ENCODE data around the gene ANAPC16. TPM values are rescaled to one million over a fixed set of nuclear protein-coding genes. Genes with fewer than 3 reads are reported as not detected.
"Not testable (repeated sequence)": the region's sequence is repeated elsewhere in the genome, so short reads cannot be mapped to it uniquely, and the experiment has no call there.

ANAPC16 gene
- total RNA-seq, 1 experiment from 2014 or later, result 27.2 TPM

- DNase-seq (ENCODE audit: low read depth), result peak; percentile 35
Observed at GRCh38 chr10:72243822-72244437, 28.1 kb downstream of the ANAPC16 start.

DNA sequence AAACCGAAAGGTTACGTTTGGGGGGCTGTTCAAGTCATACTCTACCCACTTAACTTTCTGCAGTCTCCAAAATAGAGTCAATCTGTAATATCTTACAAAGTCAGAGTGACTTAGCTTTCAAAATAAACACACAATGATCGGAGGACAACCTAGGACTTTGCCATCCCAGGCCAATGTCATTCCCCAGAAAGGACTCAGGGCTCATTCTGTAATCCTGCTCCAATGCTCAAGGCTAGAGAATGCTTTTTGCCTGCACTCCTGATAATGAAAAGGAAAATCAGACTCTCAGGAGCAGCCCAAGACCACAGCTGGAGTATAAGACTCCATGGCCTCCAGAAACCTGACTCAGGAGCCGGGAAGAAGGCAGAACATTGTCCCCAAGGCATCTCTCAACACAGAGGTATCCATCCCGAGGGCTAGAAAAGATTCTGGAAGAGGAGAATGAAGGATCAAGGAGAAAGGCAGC lies 28.8 kb downstream of the ANAPC16 start:
- DNase-seq (ENCODE audit: low read depth), result no peak

DNA sequence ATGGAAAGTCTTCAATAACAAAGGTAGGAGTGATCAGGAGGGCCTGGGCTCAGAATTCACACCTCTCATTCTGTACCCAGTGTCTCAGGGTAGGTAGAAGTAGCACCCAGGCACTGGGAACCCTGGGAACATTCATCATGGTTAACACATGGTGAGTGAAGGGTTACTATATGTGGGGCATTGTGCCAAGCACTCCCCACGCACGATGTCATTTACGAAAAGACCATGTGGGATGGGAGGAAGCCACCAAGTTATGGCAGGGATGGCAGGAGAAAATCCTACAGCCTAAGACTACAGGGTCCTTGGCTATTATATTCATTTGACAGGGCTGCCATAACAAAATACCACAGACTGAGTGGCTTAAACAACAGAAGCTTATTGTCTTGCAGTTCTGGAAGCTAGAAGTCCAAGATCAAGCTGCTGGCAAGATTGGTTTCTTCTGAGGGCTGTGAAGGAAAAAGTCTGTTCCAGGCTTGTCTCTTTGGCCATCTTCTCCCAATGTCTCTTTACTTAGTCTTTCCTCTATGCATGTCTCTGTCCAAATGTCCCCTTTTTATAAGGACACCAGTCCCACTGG lies 30.2 kb downstream of the ANAPC16 start:
- no peak for DNase-seq (ENCODE audit: low read depth)

- DNase-seq (ENCODE audit: low read depth), result no peak
Observed at GRCh38 chr10:72248468-72249151, 32.8 kb downstream of the ANAPC16 start.

GRCh38 chr10:72249176-72249862 lies 33.5 kb downstream of the ANAPC16 start:
- not testable (repeated sequence) for DNase-seq (ENCODE audit: low read depth)

GRCh38 chr10:72250666-72251065 lies 34.9 kb downstream of the ANAPC16 start:
- no peak for DNase-seq (ENCODE audit: low read depth)

DNA sequence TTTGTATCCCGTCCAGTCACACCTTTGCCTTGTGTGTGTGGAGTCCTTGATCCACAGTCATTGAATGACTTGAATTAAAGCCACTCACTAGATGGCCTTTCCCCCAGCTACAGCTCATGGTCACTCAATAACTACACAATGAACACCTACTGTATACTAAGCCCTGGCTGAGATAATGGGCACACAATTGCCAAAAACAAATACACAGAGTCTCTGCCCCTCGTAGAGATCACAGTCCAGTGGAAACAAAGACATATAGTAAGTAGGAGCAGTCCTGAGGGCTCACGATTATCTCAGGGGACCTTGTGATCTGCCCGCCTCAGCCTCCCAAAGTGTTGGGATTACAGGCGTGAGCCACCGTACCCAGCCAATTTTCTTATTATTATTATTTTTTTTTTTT lies 35.8 kb downstream of the ANAPC16 start:
- DNase-seq (ENCODE audit: low read depth), result no peak

- DNase-seq (ENCODE audit: low read depth), result no peak
Observed at GRCh38 chr10:72252972-72253371, 37.2 kb downstream of the ANAPC16 start.

DNA sequence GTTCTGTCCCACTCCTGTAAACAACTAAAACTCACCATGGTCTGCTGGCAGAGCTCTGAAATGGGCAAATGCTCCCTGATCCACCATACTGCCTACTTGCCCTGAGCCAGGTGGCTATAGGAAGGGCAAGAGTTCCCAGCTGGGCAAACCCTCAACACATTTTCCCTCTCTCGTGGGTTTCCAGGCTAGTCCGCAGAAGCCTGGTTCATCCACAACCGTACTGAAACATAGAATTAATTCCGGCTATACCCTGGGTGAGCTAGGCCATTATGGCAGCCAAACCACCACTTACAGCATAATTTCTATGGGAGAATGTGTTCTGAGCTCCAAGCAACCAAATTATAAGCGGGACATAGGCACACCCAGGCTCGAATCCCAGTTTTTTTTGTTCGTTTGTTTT lies 37.8 kb downstream of the ANAPC16 start:
- no peak for DNase-seq (ENCODE audit: low read depth)

- DNase-seq (ENCODE audit: low read depth), result no peak
Observed at GRCh38 chr10:72254813-72255568, 39.2 kb downstream of the ANAPC16 start.

DNA sequence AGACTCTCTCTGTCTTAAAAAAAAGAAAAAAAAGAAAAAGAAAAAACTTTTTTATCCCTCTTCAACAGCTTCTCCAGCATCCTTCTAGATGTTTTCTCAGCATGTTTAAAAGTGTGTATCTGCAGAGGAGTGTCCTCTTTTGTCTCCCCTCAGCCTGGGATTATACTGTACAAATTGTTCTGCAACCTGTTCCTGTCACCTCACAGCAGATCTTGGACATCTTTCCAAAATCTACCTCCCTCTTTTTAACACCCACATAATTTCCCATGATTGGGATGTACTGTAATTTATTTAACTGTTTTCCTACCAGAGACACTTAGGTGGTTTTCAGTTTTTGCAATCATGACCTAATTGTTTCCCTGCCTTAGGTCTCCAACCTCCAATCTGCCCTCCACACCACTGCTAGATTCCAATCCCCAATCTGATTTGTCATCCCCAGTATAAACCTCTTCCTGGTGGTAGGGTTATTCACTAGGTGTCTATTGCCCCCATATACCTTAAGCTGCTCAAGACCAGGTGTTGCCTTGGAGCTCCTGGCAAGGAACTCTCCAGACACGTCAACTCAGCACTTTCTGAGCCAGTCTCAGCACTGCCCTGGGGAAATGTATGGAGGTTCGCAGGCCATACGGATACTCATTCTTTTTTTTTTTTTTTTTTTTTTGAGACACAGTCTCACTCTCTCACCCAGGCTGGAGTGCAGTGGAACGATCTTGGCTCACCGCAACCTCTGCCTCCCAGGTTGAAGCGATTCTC lies 40.3 kb downstream of the ANAPC16 start:
- DNase-seq (ENCODE audit: low read depth), result no peak

- no peak for DNase-seq (ENCODE audit: low read depth)
Observed at GRCh38 chr10:72257051-72257892, 41.5 kb downstream of the ANAPC16 start.

GRCh38 chr10:72258617-72259016 lies 42.8 kb downstream of the ANAPC16 start:
- no peak for DNase-seq (ENCODE audit: low read depth)

GRCh38 chr10:72259491-72260238 lies 43.9 kb downstream of the ANAPC16 start:
- DNase-seq (ENCODE audit: low read depth), result no peak

GRCh38 chr10:72260239-72260975 lies 44.6 kb downstream of the ANAPC16 start:
- DNase-seq (ENCODE audit: low read depth), result peak; percentile 62

- no peak for DNase-seq (ENCODE audit: low read depth)
Observed at GRCh38 chr10:72260976-72261783, 45.4 kb downstream of the ANAPC16 start.

DNA sequence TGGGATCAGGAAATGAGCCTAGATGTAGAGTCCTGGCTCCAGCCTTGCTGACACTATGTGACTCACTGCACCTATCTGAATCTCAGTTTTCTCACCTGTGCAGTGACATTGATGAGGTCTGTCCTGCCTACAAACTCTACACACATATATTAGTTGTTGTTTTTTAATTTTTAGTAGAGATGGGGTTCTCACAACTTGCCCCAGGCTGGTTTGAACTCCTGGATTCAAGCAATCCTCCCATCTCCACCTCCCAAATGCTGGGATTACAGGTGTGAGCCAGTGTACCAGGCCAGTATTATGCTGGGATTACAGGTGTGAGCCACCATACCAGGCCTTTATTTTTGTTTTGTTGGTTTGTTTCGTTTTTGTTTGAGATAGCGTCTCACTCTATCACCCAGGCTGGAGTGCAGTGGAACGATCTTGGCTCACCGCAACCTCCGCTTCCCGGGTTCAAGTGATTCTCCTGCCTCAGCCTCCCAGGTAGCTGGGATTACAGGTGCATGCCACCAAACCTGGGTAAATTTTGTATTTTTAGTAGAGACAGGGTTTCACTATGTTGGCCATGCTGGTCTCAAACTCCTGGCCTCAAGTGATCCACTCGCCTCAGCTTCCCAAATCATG lies 46.1 kb downstream of the ANAPC16 start:
- no peak for DNase-seq (ENCODE audit: low read depth)

Data from Daoy (cell line).